PFSK-1 (cell line): ENCODE results near the gene MPPE1.

Experiments used
- FOXP2 ChIP-seq: optimal IDR thresholded peaks from 2 replicates; pipeline ENCODE3; 2011; ENCODE audit warnings: borderline replicate concordance, control low read depth, inconsistent platforms; ENCODE audit not compliant: insufficient read depth; ENCODE audit errors: extremely low read length, extremely low read depth
- POLR2AphosphoS5 ChIP-seq: IDR thresholded peaks from 2 replicates; pipeline ENCODE4 v1.6.1; 2012; ENCODE audit warnings: low read depth, mild to moderate bottlenecking, control low read depth, low read length, moderate library complexity
- SIN3A ChIP-seq: IDR thresholded peaks from 2 replicates; pipeline ENCODE4 v1.6.1; 2012; ENCODE audit warnings: mild to moderate bottlenecking, low read length, moderate library complexity, borderline replicate concordance; ENCODE audit not compliant: insufficient read depth
- TF ChIP-seq, protein P1 (sequence below), 2 experiments: IDR thresholded peaks; 2 replicates each; pipeline versions ENCODE4 v1.6.1 to v1.8.0; 2011 to 2012; ENCODE audit warnings: low read depth in 2 of 2, low read length in 2 of 2, control low read depth in 1 of 2, inconsistent platforms in 1 of 2, mild to moderate bottlenecking in 1 of 2, moderate library complexity in 1 of 2; ENCODE audit not compliant: insufficient read depth in 1 of 2

DNA sequence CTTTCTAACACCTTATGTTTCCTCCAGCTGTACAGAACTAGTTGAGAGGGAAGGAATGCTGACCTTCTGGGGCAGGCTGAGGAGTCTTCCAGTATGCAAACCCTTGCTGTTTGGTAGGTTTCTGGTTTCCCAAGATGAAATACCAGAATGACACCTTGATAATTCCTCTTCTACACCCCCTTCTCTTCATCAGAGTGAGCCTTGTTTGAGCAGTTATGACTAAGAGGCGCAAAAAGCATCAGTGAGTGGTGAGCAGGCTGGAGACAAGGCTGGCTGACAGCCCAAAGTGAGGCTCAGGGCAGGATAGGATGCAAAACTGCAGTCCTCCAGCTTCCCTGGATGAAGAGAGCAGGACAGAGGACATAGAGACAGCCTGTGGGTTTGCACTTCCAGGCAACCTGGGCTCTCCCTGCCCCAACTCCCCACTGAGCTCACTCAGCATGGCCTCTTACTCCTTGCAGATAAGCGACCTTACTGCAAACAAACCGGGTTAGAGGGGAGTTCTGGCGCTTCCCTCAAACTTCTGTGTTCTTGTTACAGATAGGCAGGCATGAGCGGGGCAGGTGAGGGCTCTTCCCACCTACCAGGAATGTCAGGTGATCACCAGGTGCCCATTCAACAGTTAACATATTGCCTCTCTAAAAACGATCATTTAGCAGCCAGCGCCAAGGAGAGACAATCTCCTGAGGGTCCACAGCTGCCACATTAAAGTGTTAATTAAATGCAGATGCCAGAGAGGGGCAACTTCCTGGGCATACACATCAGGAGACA is 5.4 kb downstream of the MPPE1 start:
- TF ChIP-seq SIN3A (no peak), FOXP2 (no peak), POLR2AphosphoS5 (no peak)
- TF ChIP-seq, protein P1, sequence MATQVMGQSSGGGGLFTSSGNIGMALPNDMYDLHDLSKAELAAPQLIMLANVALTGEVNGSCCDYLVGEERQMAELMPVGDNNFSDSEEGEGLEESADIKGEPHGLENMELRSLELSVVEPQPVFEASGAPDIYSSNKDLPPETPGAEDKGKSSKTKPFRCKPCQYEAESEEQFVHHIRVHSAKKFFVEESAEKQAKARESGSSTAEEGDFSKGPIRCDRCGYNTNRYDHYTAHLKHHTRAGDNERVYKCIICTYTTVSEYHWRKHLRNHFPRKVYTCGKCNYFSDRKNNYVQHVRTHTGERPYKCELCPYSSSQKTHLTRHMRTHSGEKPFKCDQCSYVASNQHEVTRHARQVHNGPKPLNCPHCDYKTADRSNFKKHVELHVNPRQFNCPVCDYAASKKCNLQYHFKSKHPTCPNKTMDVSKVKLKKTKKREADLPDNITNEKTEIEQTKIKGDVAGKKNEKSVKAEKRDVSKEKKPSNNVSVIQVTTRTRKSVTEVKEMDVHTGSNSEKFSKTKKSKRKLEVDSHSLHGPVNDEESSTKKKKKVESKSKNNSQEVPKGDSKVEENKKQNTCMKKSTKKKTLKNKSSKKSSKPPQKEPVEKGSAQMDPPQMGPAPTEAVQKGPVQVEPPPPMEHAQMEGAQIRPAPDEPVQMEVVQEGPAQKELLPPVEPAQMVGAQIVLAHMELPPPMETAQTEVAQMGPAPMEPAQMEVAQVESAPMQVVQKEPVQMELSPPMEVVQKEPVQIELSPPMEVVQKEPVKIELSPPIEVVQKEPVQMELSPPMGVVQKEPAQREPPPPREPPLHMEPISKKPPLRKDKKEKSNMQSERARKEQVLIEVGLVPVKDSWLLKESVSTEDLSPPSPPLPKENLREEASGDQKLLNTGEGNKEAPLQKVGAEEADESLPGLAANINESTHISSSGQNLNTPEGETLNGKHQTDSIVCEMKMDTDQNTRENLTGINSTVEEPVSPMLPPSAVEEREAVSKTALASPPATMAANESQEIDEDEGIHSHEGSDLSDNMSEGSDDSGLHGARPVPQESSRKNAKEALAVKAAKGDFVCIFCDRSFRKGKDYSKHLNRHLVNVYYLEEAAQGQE (IDR thresholded peaks at IDR 0.05; ENCODE audit: insufficient read depth in 1 of 2, low read depth in 2 of 2, low read length in 2 of 2) = no peak
